MV-4-11 (cell line): ENCODE data around the gene ITPR1.

ENCODE experiments used
- DNase-seq: peaks from one replicate; lab custom pipeline; 2025; lab: John Stamatoyannopoulos, UW

The ITPR1 gene

DNA sequence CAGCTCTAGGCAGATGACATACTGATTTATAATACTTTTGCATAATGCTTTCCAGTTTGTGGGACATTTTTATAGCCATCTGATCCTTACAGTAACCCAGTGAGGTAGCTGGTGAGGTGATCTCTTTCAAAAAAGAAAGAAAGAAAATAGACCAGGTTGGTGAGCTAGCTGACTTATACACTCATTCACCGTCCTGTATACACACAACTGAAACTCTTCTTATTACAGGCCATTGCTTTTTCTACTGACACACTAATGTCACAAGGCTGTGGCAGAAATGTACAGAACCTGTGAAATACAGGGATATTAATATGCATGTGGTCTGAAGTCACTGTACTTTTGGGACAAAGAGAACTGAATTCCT is 335.9 kb downstream of the ITPR1 start:
- no peak for DNase-seq

DNA sequence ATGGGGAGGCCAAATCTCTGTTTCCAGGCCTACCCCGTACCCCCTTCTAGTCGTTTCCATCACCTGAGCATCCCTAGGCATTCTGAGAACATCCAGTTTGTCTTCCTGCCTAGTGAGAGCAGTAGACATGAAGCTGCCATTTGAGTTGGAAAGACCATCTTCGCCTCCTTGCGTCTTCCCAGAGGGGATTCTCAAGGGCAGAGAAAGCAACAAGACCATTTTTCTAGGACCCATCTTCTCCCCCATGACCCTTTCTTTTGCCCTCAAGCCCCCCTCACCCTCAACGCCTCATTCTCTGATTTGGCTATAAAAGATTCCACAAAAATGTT is 337.4 kb downstream of the ITPR1 start:
- no peak for DNase-seq

DNA sequence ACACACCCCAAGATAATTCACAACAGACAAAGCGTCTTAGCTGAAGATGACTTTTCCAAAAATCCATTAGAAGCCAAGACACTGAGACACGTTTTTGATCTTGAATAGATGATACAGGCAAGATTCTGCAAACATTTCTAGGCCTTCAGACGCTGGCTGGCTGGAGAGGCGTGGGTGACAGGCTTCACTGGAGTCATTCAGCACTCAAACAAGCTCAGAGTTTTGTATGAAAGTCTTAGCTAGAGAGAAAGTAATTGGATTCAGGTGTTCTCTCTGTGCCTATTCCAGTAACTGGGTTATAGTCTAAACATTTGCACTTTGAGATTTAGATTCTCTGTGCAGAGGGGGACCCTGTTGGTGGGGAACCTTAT is 338.4 kb downstream of the ITPR1 start:
- DNase-seq: no peak

DNA sequence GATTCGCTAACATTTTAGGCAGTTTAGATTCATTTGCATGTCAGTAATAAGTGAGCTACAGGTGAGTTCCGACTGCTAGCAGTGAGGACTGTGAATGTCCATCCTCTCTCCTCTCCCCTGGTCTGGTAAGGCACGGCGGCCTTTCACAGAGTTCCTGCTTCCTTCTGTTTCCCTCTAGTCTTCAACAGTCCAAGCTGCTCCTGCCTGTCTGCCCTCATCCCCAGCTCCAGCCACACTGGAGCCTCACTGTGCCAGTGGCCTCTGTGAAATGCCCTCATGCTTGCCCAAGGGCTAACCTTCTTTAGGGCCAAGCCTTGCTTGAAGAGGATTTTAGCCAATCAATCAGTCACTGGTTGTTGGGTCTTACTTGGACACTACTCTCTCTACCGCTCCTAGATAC is 340.3 kb downstream of the ITPR1 start:
- no peak for DNase-seq

DNA sequence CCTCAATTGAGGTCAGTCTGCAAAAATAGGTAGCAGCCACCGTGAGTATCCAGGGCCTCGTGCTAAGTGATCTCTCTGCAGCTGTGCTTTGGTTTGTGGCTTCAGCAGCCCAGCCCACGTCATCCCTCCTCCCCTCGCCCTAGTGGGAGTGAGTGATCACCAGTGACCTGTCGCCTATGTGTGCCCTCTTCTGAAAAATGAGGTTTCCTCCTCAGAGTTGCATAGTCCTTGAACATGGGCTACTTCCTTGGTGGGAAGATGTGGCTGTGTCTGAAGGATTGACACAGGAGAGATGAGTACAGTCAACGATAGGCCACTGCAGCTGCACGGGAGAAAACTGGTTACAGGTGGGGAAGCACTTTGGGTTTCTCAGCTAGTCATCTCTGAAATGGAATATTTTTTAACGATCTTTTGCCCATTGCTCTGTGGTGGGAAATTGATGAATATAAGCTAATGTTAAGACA is 341.3 kb downstream of the ITPR1 start:
- DNase-seq: peak; percentile 93

DNA sequence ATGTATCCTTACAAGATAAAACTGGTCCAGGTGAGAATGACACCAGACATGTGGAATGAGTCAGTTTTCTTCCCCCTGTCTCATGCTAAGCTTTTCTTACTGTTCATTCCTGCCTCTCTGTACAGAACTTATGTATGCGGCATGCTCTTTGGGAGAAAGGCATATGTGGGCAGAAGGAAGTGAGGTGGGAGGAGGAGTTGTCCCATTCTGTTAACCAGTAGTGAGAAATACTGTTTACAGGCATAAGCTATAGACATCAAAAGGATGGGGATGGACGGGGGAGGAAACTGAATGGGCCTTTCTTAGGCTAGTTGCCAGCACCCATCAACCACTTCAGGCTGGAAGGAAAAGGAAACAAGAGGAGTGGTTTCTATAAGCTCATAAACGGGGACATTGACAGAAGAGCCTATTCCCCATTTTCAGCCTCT is 342.5 kb downstream of the ITPR1 start:
- no peak for DNase-seq

DNA sequence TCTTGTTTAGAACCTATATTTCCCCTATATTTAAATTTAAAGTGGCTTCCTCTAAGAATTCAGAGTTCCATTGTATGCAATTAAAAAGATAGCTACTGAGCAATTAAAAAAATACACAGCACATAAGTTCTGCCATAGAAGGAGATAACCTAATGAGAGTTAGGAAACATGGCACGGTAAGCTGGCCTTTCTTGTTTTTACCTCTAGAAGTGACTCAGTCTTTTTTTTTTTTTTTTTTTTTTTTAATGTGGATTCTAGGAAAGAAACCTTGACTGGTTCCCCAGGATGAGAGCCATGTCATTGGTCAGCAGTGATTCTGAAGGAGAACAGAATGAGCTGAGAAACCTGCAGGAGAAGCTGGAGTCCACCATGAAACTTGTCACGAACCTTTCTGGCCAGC is 343.4 kb downstream of the ITPR1 start:
- no peak for DNase-seq

DNA sequence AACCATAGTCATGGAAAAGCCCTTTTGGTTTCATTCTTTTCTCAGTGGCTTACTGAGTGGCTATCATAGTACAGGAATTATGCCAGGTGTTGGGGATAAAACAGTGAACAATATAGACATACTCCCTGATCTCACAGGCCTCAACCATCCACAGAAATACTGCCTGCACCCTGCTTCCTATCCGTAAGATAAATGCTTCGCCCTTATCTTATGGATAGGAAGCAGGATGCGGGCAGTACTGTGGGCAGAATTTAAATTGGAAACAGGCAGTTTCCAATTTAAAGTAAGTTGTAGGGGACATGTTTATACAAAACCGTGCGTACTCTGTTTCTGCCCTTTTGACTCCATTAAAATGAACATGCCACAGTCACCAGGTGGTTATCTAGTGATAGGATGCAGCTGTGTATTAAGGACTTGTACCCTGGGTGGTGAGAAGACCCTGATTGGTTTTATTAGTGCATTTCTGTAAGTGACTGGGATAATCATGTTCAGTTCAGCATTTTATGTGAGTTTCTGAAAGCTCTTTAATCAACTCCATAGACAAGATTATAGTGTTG is 344.3 kb downstream of the ITPR1 start:
- DNase-seq: no peak

DNA sequence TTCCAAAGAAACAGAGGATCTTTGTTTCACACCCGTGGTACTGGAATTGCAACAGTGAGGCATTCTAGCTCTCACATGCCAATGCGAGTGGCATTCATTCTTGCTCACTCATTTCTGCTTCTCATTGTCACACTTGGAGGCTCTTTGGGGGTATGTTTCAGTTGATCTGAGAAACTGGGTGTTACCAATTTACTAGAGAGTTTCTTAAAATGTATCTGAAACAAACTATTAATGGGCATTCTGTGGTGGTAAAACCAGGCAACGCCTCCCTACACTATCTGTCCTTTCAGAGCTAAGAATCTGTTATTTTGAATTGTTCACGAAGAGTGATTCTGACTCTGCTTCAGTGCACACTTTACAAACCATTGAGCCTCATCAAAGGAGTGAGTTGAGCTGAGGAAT is 345.5 kb downstream of the ITPR1 start:
- no peak for DNase-seq

DNA sequence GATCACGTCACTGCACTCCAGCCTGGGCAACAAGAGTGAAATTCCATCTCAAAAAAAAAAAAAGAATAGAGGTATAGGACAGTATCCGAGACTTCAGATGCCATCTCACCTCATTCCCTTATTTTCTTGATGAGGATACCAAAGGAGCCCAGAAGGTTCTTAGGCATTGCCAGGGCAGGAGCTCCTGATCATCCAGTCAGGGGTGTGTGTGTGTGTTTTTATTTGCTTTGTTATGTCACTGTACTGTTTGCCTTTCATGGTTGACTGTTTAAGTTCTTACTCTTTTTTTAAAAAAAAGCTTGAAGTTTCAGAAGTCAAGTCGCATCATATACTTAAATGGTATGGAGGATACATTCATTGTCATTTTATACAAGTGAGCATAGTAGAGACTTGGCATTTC is 346.1 kb downstream of the ITPR1 start:
- DNase-seq: no peak

DNA sequence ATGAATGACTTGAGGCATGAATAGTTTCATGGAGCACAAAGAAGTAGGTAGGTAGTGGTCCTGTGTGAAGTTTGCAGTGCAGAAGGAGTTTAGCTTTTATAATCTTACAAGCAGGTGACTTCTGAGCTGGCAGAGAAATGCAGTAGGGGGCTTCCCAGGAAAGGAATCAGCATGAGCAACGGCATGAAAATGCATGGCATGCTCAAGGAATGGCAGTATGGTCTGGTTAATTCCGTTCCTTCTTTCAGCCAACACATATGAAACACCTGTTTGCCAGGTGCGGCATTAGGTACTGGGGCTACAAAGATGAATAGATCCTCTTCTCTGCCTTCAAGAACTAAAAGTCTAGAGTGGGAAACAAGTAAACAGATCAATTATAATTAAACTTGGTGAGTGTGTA is 348.1 kb downstream of the ITPR1 start:
- DNase-seq: no peak

DNA sequence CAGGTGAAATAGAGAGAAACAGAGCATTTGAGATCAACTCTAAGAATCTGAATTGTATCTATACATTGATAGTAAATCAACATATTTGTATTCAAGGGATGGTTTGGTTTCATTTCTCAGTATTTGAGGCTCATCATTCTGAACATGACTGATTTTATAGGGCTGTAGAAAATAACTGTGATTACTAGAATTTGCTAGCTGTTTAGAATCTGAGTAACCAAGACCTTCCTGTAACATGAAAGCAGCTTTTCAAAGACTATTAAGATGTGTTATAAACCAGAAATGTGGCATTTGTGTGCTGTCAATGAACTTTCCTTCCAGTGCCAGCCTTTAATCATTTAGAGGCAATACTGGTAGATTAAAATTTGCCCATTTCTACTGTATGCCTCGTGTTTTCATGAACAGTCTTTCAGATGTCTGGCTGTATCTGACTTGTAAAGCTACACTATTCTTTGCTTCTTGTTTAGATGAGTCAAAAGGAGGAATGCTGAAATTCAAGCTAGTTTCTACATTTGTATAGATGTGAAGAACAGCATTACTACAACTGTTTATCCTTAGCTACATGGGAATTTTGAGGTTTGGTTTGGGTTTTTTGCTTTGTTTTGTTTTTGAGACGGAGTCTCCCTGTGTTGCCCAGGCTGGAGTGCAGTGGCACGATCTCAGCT is 348.8 kb downstream of the ITPR1 start:
- no peak for DNase-seq

DNA sequence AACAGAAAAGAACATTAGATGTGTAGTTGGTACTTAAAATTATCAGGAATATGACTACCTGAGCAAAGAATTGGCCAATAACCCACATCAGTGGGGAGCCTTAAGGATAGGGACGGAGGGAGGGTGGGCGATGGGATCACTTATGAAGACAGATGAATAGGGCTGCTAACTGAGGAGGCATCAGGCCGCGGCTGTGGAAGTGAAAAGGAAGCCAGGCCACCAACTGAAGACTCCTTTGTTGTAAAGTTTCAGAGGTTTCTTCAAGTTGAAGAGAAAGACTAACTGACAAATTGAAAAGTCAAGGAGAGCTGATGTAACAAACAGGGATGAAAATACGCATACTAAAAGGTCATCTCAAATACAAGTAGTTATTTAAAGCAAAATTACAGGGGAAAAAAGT is 350.5 kb downstream of the ITPR1 start:
- DNase-seq: no peak

DNA sequence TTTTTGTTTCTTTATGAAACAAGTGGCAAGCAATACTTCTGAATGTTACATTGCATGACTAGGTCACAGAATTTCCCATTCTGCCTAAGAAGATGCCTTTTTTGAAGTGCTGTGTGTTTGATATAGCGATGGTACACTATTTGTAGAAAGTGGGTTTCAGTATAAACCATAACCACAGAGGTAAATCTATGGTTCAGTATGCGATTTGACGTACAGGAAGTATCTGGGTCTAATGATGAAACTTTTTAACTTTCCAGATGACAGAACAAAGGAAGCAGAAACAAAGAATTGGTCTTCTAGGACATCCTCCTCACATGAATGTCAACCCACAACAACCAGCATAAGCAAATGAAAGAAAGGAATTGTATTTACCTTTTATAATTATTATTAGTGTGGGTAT is 352.7 kb downstream of the ITPR1 start:
- no peak for DNase-seq

DNA sequence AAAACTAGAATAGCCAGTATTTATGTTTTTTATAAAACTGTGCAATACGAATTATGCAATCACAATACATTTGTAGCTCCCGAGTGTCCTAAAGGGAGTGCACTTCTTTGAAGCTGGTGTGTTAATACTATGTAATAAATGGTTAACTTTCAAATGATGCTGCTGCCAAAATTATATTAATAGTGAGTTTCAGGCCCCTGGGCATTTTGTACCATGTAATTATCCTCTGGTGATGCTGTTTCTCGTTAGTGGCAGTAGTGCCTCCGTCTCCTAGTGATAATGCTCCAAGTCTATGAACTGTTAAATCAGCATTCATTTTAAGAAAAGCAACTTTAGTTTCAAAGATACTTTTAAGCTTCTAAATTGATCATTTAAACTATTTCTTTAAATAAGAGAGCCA is 353.4 kb downstream of the ITPR1 start:
- DNase-seq: no peak

DNA sequence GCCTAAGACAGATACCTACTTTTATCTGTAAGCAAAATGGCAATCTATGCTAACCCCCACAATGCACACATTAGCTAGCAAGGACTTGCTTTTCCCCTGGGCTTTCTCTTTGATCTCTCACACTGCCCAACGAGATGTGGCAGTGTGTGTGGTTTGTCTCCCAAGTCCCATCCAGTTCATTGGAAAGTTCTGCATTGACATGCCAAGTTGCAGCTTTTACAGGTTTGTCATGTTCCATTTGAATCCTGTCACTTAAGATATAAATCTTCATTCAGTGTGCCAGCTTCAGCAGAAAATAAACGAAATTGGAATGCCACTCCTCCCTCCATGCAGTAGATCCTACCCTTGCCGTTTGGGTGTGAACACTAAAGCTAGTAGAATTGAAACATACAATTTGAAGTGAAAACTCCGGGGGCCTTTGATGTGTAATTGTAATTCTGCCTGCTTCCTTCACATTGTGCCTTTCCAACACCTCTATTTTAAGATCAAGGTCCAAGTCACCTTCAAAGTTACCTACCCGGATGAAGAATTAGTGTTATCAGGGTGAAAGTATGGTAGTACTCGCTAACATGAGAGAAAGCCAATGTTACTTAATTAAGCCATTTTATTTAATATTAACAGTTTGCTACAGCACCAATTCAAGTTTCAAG is 355.2 kb downstream of the ITPR1 start:
- DNase-seq: no peak

DNA sequence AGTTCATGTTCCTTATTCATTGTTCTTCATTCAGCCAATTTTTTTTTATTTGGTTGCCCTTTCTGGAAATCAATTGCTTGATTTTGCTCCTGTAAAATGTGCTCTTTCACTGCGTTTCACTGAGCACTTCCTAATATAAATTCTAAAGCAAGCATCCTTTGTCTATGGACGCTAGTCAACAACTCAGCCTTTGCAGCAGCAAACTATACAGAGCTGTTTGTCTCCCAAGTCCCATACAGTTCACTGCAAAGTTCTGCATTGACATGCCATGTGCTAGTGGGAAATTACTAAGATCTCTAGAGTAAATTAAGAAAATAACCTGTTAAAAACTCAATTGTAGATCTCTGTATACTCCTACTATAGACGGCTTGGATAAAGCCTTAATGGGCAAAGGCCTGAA is 356.0 kb downstream of the ITPR1 start:
- no peak for DNase-seq

DNA sequence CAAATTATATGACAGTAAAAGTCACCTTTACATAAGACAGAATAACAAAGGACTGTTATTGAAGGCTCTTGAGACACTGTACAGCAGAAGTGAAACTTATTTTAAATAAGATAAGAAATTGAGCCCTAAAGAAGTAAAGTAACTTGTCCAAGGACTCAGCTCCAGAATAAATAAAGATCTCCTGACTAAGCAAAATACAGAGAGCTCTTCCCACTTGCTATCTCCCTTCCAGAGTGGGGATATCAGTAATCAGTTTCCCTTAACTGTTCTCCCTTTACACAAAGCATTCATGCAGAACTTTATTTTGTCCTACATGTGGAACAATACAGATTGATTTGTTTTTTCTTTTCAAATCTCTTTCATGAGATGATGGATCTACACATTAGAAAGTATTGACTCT is 356.6 kb downstream of the ITPR1 start:
- peak; percentile 27 for DNase-seq

DNA sequence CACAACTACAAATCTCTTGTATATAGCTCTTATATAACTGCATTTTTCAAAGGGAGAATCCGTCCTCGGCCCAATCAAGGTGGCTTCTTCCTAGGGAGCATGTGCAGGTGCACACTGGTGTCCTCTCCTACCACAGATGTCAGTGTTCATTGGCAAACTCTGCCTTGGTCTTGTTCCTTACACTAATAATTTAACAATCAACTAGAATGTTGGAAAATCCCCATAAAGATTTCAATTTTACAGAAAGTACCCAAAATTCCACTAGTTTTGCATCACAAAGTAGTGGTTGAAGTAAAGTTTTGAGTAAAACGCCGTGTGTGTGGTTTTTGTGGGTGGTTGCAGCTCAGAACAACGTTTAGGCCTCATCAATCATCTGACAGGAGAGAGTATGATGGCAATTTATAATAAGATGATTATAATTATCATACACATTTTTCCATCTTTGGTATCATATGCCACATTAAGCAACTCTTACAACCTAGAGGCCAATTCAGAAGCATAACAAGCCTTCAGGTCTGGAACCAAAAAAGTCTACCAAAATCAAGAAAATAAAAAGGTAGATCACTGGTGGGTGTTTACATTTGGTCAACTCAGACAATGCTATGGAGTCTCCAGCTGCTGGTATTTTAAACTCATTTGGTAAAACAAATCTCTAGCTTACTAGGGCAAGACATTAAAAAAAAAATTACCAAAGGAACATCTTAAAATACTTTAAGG is 357.2 kb downstream of the ITPR1 start:
- DNase-seq: no peak

DNA sequence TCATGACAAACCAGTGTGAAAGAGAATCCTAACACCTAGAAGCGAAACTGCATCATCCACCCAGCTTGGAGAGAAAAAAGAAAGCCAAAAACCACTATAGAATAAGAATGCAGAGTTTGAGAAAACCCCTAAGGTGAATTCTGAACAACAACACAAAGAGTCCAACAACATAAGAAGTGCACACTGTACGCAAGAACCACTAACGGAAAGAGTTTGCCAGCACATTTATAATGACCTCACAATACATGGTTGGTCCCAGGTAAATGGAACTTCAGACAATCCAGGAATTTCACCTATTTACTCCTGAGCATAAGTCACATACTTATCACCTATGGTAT is 357.7 kb downstream of the ITPR1 start:
- DNase-seq: no peak

DNA sequence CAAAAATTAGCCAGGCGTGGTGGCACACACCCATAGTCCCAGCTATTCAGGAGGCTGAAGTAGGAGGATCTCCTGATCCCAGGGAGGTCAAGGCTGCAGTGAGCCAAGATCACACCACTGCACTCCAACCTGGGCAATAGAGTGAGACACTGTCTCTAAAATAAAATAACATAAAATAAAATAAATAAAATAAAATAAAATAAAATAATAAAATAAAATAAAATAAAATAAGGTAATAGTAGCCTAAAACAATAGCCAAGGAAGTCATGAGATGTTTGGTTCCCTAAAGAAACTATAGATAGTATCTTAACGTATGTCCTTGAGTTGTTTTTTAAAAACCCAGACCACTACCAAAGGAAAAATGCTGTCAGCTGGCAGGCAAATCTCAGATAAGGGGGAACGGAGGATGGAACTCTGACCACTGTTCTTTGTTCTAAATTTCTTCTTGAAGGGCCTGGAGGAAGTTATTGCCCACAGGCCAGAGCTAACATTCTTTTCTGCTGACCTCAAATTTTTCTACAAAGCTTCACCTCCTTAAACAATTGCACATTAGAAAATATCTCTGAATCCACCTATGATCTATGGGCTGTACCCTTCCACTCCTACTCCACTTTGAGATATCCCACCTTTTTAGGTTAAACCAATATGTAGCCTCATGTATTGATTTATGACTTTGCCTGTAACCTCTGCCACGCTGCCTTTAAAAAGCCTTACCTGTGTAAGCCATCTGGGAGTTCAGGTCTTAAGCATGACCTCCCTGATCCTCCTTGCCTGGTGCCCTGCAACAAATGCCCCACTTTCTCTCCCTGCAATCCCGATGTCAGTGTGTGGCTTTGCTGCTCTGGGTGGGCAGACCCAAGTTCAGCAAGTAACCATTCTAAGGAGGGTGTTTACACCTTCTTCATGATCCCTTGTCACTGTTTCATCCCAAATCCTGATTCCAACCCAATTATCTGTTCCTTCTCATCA is 359.9 kb downstream of the ITPR1 start:
- no peak for DNase-seq

DNA sequence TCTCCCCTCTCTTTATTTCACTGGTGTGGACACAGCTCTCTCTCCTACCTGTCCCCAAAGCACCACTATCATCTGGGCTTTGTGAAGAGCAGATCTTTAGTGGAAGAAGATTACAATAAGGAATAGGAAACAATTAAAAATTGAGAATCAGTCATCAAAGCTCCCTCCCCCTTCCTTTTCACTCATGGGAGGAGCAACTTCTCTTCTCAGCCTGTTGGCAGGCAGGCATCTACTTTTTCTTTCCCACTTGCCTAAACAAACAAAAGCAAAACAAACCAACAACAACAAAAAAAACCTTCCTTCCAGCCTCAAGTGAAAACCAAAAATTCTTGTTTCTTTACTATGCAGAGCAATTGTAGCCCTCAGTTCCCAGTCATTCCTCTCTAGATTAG is 360.6 kb downstream of the ITPR1 start:
- DNase-seq: no peak
